Coronary artery (tissue), 2 donors: Measurements from ENCODE around the gene FBXL20.

Source experiments
- DNase-seq: peaks from one replicate; pipeline ENCODE4 v3.0.0-alpha.2; 2017; ENCODE audit warnings: low spot score
- H3K27ac ChIP-seq, 2 donors: fragments of 200-600 bp; sonication (generic); one replicate each; pipeline ENCODE4 v1.5.1; 2016 to 2019
- H3K4me3 ChIP-seq: fragments of 200-600 bp; sonication (generic); 2 replicates; pipeline ENCODE4 v1.5.1; 2016; ENCODE audit warnings: mild to moderate bottlenecking, moderate library complexity
- TF ChIP-seq, protein P1 (sequence below): fragments of 200-600 bp; sonication (generic); IDR thresholded peaks from one replicate; pipeline ENCODE4 v1.5.1; 2019; ENCODE audit warnings: antibody characterized with exemption

Gene FBXL20

DNA sequence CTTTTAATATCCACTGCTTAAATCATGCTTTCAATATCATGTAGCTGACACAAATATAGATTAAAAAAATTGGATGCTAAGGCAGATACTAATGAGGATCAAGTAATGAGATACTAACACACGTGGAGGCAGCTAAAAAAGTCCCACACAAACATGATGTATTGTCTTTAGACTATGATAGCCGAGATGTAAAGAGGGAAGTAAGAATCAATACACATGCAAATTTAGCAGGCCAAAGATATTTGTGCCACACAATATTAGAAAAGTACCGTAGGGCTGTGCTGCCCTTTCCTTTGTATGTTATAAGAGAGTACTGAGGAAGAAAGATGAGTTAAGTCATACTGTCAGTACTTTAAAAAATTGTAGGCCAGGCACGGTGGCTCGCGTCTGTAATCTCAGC, 124.3 kb downstream of the FBXL20 start:
- Histone ChIP-seq H3K4me3 (no peak overlapping the region), H3K27ac (no peak overlapping the region)
- no peak for DNase-seq
- TF ChIP-seq, protein P1, sequence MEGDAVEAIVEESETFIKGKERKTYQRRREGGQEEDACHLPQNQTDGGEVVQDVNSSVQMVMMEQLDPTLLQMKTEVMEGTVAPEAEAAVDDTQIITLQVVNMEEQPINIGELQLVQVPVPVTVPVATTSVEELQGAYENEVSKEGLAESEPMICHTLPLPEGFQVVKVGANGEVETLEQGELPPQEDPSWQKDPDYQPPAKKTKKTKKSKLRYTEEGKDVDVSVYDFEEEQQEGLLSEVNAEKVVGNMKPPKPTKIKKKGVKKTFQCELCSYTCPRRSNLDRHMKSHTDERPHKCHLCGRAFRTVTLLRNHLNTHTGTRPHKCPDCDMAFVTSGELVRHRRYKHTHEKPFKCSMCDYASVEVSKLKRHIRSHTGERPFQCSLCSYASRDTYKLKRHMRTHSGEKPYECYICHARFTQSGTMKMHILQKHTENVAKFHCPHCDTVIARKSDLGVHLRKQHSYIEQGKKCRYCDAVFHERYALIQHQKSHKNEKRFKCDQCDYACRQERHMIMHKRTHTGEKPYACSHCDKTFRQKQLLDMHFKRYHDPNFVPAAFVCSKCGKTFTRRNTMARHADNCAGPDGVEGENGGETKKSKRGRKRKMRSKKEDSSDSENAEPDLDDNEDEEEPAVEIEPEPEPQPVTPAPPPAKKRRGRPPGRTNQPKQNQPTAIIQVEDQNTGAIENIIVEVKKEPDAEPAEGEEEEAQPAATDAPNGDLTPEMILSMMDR: no peak

DNA sequence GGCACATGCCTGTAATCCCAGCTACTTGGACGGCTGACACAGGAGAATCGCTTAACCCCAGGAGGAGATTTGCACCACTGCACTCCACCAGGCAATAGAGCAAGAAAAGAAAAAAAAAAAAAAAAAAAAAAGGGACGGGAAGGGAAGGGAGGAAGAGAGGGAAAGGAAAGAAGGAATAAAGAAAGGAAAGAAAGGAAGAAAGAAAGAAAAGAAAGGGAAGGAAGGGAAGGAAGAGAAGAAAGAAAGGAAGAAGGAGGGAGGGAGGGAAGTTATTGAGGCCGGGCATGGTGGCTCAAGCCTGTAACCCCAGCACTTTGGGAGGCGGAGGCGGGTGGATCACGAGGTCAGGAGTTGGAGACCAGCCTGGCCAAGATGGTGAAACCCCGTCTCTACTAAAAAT, 125.3 kb downstream of the FBXL20 start:
- Histone ChIP-seq H3K4me3 (no peak overlapping the region), H3K27ac (no peak overlapping the region)
- DNase-seq: no peak
- TF ChIP-seq, protein P1: no peak

DNA sequence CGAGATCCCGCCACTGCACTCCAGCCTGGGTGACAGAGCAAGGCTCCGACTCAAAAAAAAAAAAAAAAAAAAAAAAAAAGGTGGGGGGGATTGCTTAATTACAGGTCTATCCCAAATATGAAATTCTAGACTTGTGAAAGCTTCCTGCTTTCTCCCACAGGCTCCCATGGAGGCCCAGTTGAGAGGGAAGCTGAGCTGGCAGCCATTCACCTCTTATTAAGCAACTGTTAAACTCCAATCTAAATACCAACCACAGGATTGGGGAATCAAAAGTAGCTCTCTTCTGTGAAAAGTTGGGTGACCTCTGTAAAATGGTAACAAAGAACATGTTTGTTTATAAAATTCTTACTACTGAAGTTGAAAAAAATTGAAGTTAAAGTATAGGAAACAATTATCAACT, 129.9 kb downstream of the FBXL20 start:
- TF ChIP-seq, protein P1: no peak
- H3K4me3 ChIP-seq: no peak overlapping the region
- no peak overlapping the region for H3K27ac ChIP-seq
- no peak for DNase-seq

DNA sequence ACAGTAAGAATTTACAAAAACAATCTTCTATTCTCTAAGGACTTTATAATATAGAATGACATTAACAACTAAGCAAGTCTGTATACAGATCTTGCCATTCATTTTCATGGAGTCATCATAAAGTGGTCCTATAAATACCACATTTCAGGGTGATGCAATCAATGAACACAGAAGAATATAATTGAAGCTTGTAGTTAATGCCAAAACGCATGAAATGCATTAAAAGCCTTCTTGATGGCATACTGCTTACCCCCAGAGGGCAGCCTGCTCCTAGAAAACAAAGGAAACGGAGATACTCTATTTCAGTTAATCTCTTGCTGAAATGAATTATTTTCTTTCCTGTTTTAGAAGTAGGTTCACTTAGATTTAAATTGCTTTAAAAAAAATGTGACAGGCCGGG, 130.5 kb downstream of the FBXL20 start:
- DNase-seq: no peak
- TF ChIP-seq, protein P1: no peak
- H3K4me3 ChIP-seq: no peak overlapping the region
- H3K27ac ChIP-seq: no peak overlapping the region

DNA sequence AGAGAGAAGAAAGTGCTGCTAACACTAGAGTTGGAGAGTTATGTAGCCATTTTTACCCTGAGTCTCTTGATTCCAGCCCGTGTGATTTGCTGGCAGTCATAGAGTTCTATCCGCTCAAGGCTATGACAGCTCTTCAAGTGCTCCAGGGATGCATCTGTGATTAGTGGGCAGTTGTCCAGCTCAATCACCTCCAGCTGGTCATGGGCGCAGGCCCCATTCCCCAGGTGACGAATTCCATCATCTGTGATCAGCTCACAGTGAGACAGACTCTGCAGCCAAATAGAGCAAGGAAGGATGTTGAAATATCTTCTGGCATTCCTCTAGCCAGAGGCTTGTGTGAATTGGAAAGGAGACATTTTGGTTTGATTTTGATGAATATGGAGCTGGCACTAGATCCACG, 137.3 kb downstream of the FBXL20 start:
- TF ChIP-seq, protein P1: no peak
- Histone ChIP-seq H3K4me3 (no peak overlapping the region), H3K27ac (no peak overlapping the region)
- DNase-seq: no peak

DNA sequence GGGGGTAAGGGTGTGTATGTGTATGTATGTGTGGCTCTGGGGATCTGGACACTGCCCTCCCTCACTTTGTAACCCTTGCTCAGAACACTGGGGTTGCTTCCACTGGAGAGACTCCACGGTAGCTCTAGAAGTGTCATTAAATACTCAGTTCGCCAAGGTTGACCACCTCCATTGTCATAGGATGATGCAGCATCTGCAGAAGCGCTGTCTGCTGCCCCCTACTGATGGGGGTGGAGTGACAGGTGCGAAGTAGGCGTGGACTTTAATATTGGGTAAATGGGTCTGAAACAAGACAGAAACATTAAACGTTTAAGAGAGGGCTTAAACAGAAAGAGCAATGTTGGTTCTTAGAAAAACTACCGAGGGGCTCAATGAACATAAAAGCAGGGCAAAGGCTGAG, 140.1 kb downstream of the FBXL20 start:
- no peak overlapping the region for H3K4me3 ChIP-seq
- no peak for DNase-seq
- TF ChIP-seq, protein P1: no peak
- no peak overlapping the region for H3K27ac ChIP-seq

DNA sequence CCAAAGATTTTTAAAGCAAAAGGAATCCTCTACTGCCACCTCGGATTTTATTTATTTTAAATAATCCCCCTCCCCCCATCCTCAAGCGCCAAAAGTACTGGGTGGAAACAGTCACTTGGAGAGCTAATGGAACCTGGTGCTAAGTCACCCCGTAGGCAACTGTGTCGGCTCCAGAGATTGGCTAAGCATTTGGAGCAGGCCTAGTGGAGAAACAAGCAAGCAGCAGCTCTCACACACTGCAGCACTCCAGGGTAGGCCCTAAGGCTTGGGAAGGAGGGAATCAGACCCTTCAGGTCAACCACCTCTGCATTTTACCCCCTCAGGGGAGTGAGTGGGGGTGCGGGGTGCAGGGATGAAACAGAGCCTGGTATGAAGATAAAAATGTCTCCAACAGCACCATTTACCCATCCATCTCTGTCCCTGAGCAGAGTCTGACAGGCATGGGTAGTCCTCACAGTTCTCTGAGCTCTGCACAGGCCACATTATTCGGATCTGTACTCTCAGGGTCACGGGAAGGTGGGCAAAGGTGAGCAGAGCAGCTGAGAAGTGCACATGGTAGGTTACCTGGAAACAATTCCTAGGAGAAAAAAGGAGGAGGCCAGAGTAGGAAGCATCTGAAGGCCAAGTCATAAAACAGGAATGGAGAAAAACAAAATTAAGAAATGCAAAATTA, 148.5 kb downstream of the FBXL20 start:
- TF ChIP-seq, protein P1: no peak
- Histone ChIP-seq H3K27ac (no peak overlapping the region), H3K4me3 (no peak overlapping the region)
- DNase-seq: no peak
